Omental fat pad (tissue), 4 donors: Measurements from ENCODE around the gene DGKD. TPM values are rescaled to one million over a fixed set of nuclear protein-coding genes. Genes with fewer than 3 reads are reported as not detected.

Experiments used
- ATAC-seq: fragments of 150-250 bp; one replicate; pipeline ENCODE4 v1.9.1; 2016; ENCODE audit warnings: mild to moderate bottlenecking, moderate library complexity; ENCODE audit not compliant: low FRiP score
- DNase-seq: peaks from one replicate; pipeline ENCODE4 v3.0.0-alpha.2; 2019; ENCODE audit warnings: low spot score
- CTCF ChIP-seq, 3 donors: fragments of 450-650 bp; IDR thresholded peaks; one replicate each; pipeline ENCODE4 v1.5.1; 2016 to 2017; ENCODE audit warnings: antibody characterized with exemption in 3 of 3, mild to moderate bottlenecking in 3 of 3, moderate library complexity in 2 of 3
- total RNA-seq, 4 donors: library from RNA; depleted of rRNA; stranded (reverse); fragments of >200 nt; gene quantifications; one replicate each; pipeline ENCODE4 v1.1.0, GENCODE V29; 2016

Gene DGKD
- total RNA-seq, 4 donors from 2014 or later, result 15.3 to 37.5 (median 22.9) TPM

DNA sequence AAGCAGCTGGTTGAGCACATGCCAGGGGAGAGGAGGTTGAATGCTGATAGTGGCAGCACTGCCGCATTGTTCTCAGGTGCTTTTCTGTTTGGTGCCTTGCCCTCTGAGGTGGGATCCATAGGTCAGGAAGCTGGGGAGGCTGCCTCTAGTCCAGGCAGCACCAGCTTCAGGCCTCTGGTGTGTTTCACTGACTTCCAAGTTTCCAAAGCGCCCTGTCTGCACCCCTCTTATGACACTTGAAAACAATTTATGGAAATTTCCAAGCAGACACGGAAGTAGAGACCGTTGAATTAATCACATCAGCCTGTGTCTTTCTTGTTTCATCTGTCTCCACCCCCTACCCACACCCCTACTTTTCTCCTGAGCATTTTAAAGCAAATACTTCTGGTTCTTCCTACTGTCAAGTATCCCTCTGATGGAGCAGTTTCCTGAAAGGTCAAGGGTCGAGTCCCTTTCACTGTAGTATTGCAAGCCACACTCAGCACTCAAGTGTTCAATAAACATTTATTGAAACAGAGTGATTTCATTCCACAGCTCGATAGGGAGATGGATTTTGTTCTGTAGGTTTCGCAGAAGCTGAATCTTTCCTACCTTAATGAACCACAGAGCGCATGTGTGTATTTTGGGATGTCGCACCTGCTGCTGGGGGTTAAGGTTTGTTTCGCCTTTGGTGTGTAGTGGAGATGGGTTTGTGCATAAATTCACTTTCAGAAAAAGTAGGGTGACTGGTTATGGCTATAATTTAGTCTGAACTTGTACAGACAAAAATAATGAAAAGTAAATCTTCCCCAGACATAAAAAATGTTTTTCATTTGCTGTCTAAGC, 21.4 kb downstream of the DGKD start:
- DNase-seq (no peak), ATAC-seq (no peak)
- TF ChIP-seq CTCF (IDR thresholded peaks at IDR 0.05), result no peak

DNA sequence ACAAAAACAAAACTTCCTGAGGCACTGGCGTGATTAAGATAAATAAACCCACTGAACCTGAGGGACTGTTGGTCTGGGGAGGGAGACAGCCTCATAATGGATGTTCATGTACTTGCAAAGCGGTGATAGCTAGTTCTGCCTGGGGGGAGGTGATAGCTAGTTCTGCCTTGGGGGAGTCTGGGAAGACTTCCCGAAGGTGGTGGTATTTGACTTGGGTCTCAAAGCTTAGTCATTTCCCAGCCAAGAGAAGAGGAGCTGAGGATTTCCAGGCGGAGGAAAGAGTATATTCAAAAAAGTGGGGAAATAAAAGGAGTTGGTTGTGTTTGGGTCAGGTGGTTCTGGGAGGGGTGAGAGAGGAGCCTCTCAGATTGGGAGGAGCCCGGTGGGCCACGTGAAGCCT, 24.7 kb downstream of the DGKD start:
- TF ChIP-seq CTCF (IDR thresholded peaks at IDR 0.05), result no peak
- ATAC-seq (no peak), DNase-seq (no peak)

- ATAC-seq (no peak), DNase-seq (no peak)
- no peak for TF ChIP-seq CTCF (IDR thresholded peaks at IDR 0.05)
These were observed 25.1 kb downstream of the DGKD start for GRCh38 chr2:233379441-233379840.

- ATAC-seq, result no peak
- DNase-seq, result no peak
- no peak for TF ChIP-seq CTCF (IDR thresholded peaks at IDR 0.05)
These were observed 26.0 kb downstream of the DGKD start for GRCh38 chr2:233380132-233380895.

GRCh38 chr2:233380995-233381637, 26.8 kb downstream of the DGKD start:
- no peak for ATAC-seq
- TF ChIP-seq CTCF (IDR thresholded peaks at IDR 0.05), result no peak

GRCh38 chr2:233381638-233381995, 27.3 kb downstream of the DGKD start:
- ATAC-seq (no peak), DNase-seq (no peak)
- TF ChIP-seq CTCF (IDR thresholded peaks at IDR 0.05), result no peak

More at GRCh38 chr2:233380995-233381637, 26.8 kb downstream of the DGKD start:
- DNase-seq, result no peak
